HEK293 (cell line): ENCODE results near the gene CFAP58.

Experiments used
- CTCF ChIA-PET: fragments of 350-600 bp; formaldehyde crosslinking; extraction: SDS; loops from one replicate; lab custom pipeline; 2021; ENCODE audit warnings: antibody characterized with exemption; lab: Yijun Ruan, JAX
- POLR2A ChIA-PET: fragments of 300-600 bp; formaldehyde crosslinking; extraction: SDS; loops from one replicate; lab custom pipeline; 2020; ENCODE audit warnings: antibody characterized with exemption, inconsistent platforms; lab: Yijun Ruan, JAX
- H3K27ac ChIP-seq: fragments of 200-500 bp; sonication (Bioruptor generic); 2 replicates; pipeline ENCODE4 v1.5.1; 2014; ENCODE audit warnings: low read depth, low read length, control low read depth, inconsistent platforms; ENCODE audit errors: extremely low read depth
- H3K36me3 ChIP-seq, 2 experiments: fragments of 200-500 bp in 1 of 2; sonication (Bioruptor generic) in 1 of 2; 1 replicate in 1 of 2; 2 replicates in 1 of 2; pipeline ENCODE4 v1.5.1; 2014 to 2017; ENCODE audit warnings: inconsistent platforms in 2 of 2, low read length in 2 of 2; ENCODE audit not compliant: control insufficient read depth in 2 of 2, insufficient read depth in 1 of 2
- H3K4me1 ChIP-seq: fragments of 200-500 bp; sonication (Bioruptor generic); 2 replicates; pipeline ENCODE4 v1.5.1; 2014; ENCODE audit warnings: mild to moderate bottlenecking, low read length, inconsistent platforms; ENCODE audit not compliant: control insufficient read depth, insufficient read depth
- H3K4me3 ChIP-seq: 2 replicates; pipeline ENCODE4 v1.5.1; 2011; ENCODE audit warnings: low read depth, mild to moderate bottlenecking, control low read depth, low read length, moderate library complexity
- H3K9me3 ChIP-seq: fragments of 200-500 bp; sonication (Bioruptor generic); 2 replicates; pipeline ENCODE4 v1.5.1; 2014; ENCODE audit warnings: low read depth, low read length, inconsistent platforms; ENCODE audit not compliant: control insufficient read depth, insufficient read depth
- BCL6B ChIP-seq: fragments of 450-650 bp; formaldehyde crosslinking; IDR thresholded peaks from 2 replicates; pipeline ENCODE4 v1.5.1; 2017; ENCODE audit warnings: missing biosample characterization, missing genetic modification characterization
- EGR2 ChIP-seq: fragments of 450-650 bp; formaldehyde crosslinking; IDR thresholded peaks from 2 replicates; pipeline ENCODE4 v1.5.1; 2016; ENCODE audit warnings: low read depth, missing biosample characterization, missing genetic modification characterization
- FEZF1 ChIP-seq: fragments of 450-650 bp; formaldehyde crosslinking; IDR thresholded peaks from 2 replicates; pipeline ENCODE4 v1.5.1; 2016; ENCODE audit warnings: missing biosample characterization, missing genetic modification characterization
- GLIS1 ChIP-seq: fragments of 450-650 bp; formaldehyde crosslinking; IDR thresholded peaks from 2 replicates; pipeline ENCODE4 v1.5.1; 2016; ENCODE audit warnings: missing biosample characterization, missing genetic modification characterization
- HIC1 ChIP-seq: fragments of 450-650 bp; formaldehyde crosslinking; IDR thresholded peaks from 2 replicates; pipeline ENCODE4 v1.5.1; 2016; ENCODE audit warnings: missing biosample characterization, missing genetic modification characterization
- KLF7 ChIP-seq: fragments of 450-650 bp; formaldehyde crosslinking; IDR thresholded peaks from 2 replicates; pipeline ENCODE4 v1.5.1; 2016; ENCODE audit warnings: missing biosample characterization, missing genetic modification characterization, borderline replicate concordance
- MYNN ChIP-seq: fragments of 450-650 bp; formaldehyde crosslinking; IDR thresholded peaks from 2 replicates; pipeline ENCODE4 v1.5.1; 2016; ENCODE audit warnings: missing biosample characterization, missing genetic modification characterization, borderline replicate concordance
- ZNF112 ChIP-seq: fragments of 450-650 bp; formaldehyde crosslinking; IDR thresholded peaks from 2 replicates; pipeline ENCODE4 v1.5.0; 2017; ENCODE audit warnings: missing biosample characterization, missing genetic modification characterization
- ZNF138 ChIP-seq: fragments of 450-650 bp; formaldehyde crosslinking; IDR thresholded peaks from 2 replicates; pipeline ENCODE4 v1.5.1; 2016; ENCODE audit warnings: missing biosample characterization, missing genetic modification characterization, borderline replicate concordance
- ZNF362 ChIP-seq: fragments of 450-650 bp; formaldehyde crosslinking; IDR thresholded peaks from 2 replicates; pipeline ENCODE4 v1.5.1; 2016; ENCODE audit warnings: missing biosample characterization, missing genetic modification characterization
- ZNF394 ChIP-seq: fragments of 450-650 bp; formaldehyde crosslinking; IDR thresholded peaks from 2 replicates; pipeline ENCODE4 v1.5.1; 2016; ENCODE audit warnings: missing biosample characterization, missing genetic modification characterization, mild to moderate bottlenecking, moderate library complexity, borderline replicate concordance
- ZNF449 ChIP-seq: fragments of 450-650 bp; formaldehyde crosslinking; IDR thresholded peaks from 2 replicates; pipeline ENCODE4 v1.5.1; 2017; ENCODE audit warnings: missing biosample characterization, mild to moderate bottlenecking, missing genetic modification characterization, moderate library complexity
- ZNF514 ChIP-seq: fragments of 450-650 bp; formaldehyde crosslinking; IDR thresholded peaks from 2 replicates; pipeline ENCODE4 v1.5.1; 2016; ENCODE audit warnings: missing biosample characterization, missing genetic modification characterization
- ZNF518A ChIP-seq: fragments of 450-650 bp; formaldehyde crosslinking; conservative IDR thresholded peaks from 2 replicates; pipeline ENCODE4 v1.5.1; 2016; ENCODE audit warnings: low read depth, missing biosample characterization, missing genetic modification characterization
- ZNF658 ChIP-seq: fragments of 450-650 bp; formaldehyde crosslinking; IDR thresholded peaks from 2 replicates; pipeline ENCODE4; 2016; ENCODE audit warnings: missing biosample characterization, missing genetic modification characterization
- ZNF670 ChIP-seq: fragments of 450-650 bp; formaldehyde crosslinking; IDR thresholded peaks from 2 replicates; pipeline ENCODE4 v1.5.1; 2016; ENCODE audit warnings: missing biosample characterization, missing genetic modification characterization, low read depth
- ZNF777 ChIP-seq: fragments of 450-650 bp; formaldehyde crosslinking; IDR thresholded peaks from 2 replicates; pipeline ENCODE4 v1.5.1; 2017; ENCODE audit warnings: missing biosample characterization, missing genetic modification characterization, borderline replicate concordance
- ZXDB ChIP-seq: fragments of 450-650 bp; formaldehyde crosslinking; IDR thresholded peaks from 2 replicates; pipeline ENCODE4 v1.5.1; 2016; ENCODE audit warnings: missing biosample characterization, missing genetic modification characterization

The CFAP58 gene

GRCh38 chr10:104333728-104334373 lies 19.8 kb upstream of the CFAP58 start:
- peaks cover 41% of the 10 kb centered on the region for H3K4me1 ChIP-seq
- CTCF ChIA-PET = interaction anchor here (0.6 to 1.8 kb wide), 3 partner anchors 17 to 42 kb away, joined by 3 to 8 read pairs (median 8); no protein-coding TSS in a partner anchor
- H3K9me3 ChIP-seq = no peaks in the 10 kb centered on the region
- TF ChIP-seq ZNF449 (tag by site-specific recombination) (peak; percentile 93), FEZF1 (no peak)
- H3K36me3 ChIP-seq = no peaks in the 10 kb centered on the region
- no peak overlapping the region for H3K4me3 ChIP-seq
- no peak overlapping the region for H3K27ac ChIP-seq
- POLR2A ChIA-PET = interaction anchor here (0.6 kb wide), 1 partner anchor 28 kb away, joined by 4 read pairs; no protein-coding TSS in a partner anchor

- Histone ChIP-seq H3K36me3 (no peaks in the 10 kb centered on the region), H3K4me1 (peaks cover 37% of the 10 kb centered on the region)
- POLR2A ChIA-PET = interaction anchor here (0.6 kb wide), 1 partner anchor 29 kb away, joined by 4 read pairs; no protein-coding TSS in a partner anchor
Measured at GRCh38 chr10:104334561-104334960, 19.1 kb upstream of the CFAP58 start.

GRCh38 chr10:104334965-104335650 lies 18.5 kb upstream of the CFAP58 start:
- Histone ChIP-seq H3K9me3 (no peaks in the 10 kb centered on the region), H3K27ac (no peak overlapping the region), H3K4me1 (peaks cover 34% of the 10 kb centered on the region), H3K4me3 (no peak overlapping the region), H3K36me3 (no peaks in the 10 kb centered on the region)
- CTCF ChIA-PET = interaction anchor here (0.7 to 2.1 kb wide), 4 partner anchors 15 to 372 kb away, joined by 3 to 11 read pairs (median 8); no protein-coding TSS in a partner anchor
- POLR2A ChIA-PET = no interaction called here
- TF ChIP-seq ZNF518A = no peak
- no peak for TF ChIP-seq BCL6B (tag by site-specific recombination)
- TF ChIP-seq KLF7 (tag by site-specific recombination) = no peak
- TF ChIP-seq ZNF658 (tag by site-specific recombination) = no peak
- no peak for TF ChIP-seq EGR2
- no peak for TF ChIP-seq ZXDB (tag by site-specific recombination)

More at GRCh38 chr10:104334561-104334960, 19.1 kb upstream of the CFAP58 start:
- CTCF ChIA-PET = interaction anchor here (0.7 to 1.8 kb wide), 3 partner anchors 16 to 371 kb away, joined by 3 to 8 read pairs (median 8); no protein-coding TSS in a partner anchor
- TF ChIP-seq MYNN (tag by site-specific recombination) = no peak
- TF ChIP-seq ZNF112 = no peak
- no peak for TF ChIP-seq ZNF362 (tag by site-specific recombination)
- no peak for TF ChIP-seq ZNF514 (tag by site-specific recombination)
- TF ChIP-seq ZNF394 (tag by site-specific recombination) = no peak
- no peak for TF ChIP-seq ZNF138
- no peak for TF ChIP-seq GLIS1 (tag by site-specific recombination)
- no peak for TF ChIP-seq ZNF777 (tag by site-specific recombination)
- no peak for TF ChIP-seq HIC1
- no peak for TF ChIP-seq ZNF670 (tag by site-specific recombination)
- TF ChIP-seq, all 188 proteins: peak for 0
- H3K4me3 ChIP-seq = no peak overlapping the region
- H3K27ac ChIP-seq = no peak overlapping the region
- H3K9me3 ChIP-seq = no peaks in the 10 kb centered on the region
